MM.1S (cell line): ENCODE data around the gene TAP2.

Experiments used
- DNase-seq: peaks from one replicate; pipeline ENCODE4 v3.0.0-alpha.2; 2015
- H2AFZ ChIP-seq: fragments of 300-600 bp; sonication (generic); 2 replicates; pipeline ENCODE4 v1.6.0; 2016; ENCODE audit warnings: antibody characterized with exemption, low read length
- H3F3A ChIP-seq: fragments of 300-600 bp; sonication (generic); 2 replicates; pipeline ENCODE4 v1.6.1; 2016; ENCODE audit warnings: mild to moderate bottlenecking, antibody characterized with exemption, low read length, moderate library complexity, mixed read lengths; ENCODE audit not compliant: insufficient read depth
- H3K27ac ChIP-seq: fragments of 300-600 bp; sonication (generic); 2 replicates; pipeline ENCODE4 v1.5.1; 2016; ENCODE audit warnings: mild to moderate bottlenecking, low read length
- H3K27me3 ChIP-seq: fragments of 300-600 bp; sonication (generic); replicated peaks from 2 replicates; pipeline ENCODE4 v1.6.0; 2016; ENCODE audit warnings: low read length; ENCODE audit not compliant: insufficient read depth
- H3K36me3 ChIP-seq: fragments of 300-600 bp; sonication (generic); replicated peaks from 2 replicates; pipeline ENCODE4 v1.6.1; 2016; ENCODE audit warnings: mild to moderate bottlenecking, low read length, mixed read lengths; ENCODE audit not compliant: insufficient read depth
- H3K4me1 ChIP-seq: fragments of 300-600 bp; sonication (generic); 2 replicates; pipeline ENCODE4 v1.6.1; 2016; ENCODE audit warnings: low read length, mixed read lengths
- H3K4me2 ChIP-seq: fragments of 300-600 bp; sonication (generic); 2 replicates; pipeline ENCODE4 v1.6.0; 2016; ENCODE audit warnings: low read depth, low read length
- H3K4me3 ChIP-seq: fragments of 300-600 bp; sonication (generic); 2 replicates; pipeline ENCODE4 v1.5.1; 2016; ENCODE audit warnings: low read length, mixed read lengths
- H3K79me2 ChIP-seq: fragments of 300-600 bp; sonication (generic); 2 replicates; pipeline ENCODE4 v1.6.1; 2016; ENCODE audit warnings: mixed run types, low read length, mixed read lengths
- H3K9ac ChIP-seq: fragments of 300-600 bp; sonication (generic); 2 replicates; pipeline ENCODE4 v1.6.1; 2016; ENCODE audit warnings: low read length, mixed read lengths
- H3K9me2 ChIP-seq: fragments of 300-600 bp; sonication (generic); replicated peaks from 2 replicates; pipeline ENCODE4 v1.6.1; 2016; ENCODE audit warnings: mild to moderate bottlenecking, low read length, mixed read lengths; ENCODE audit not compliant: insufficient read depth
- H3K9me3 ChIP-seq: fragments of 300-600 bp; sonication (generic); replicated peaks from 2 replicates; pipeline ENCODE4 v1.6.1; 2016; ENCODE audit warnings: mild to moderate bottlenecking, low read length, mixed read lengths; ENCODE audit not compliant: insufficient read depth
- H4K20me1 ChIP-seq: fragments of 300-600 bp; sonication (generic); 2 replicates; pipeline ENCODE4 v1.6.1; 2016; ENCODE audit warnings: mild to moderate bottlenecking, low read length, moderate library complexity, mixed read lengths; ENCODE audit not compliant: insufficient read depth
- EZH2 ChIP-seq: fragments of 300-600 bp; sonication (generic); optimal IDR thresholded peaks from 2 replicates; pipeline ENCODE3; 2017; ENCODE audit warnings: low read depth, mild to moderate bottlenecking, antibody characterized with exemption, low read length, mixed read lengths
- EZH2phosphoT487 ChIP-seq: fragments of 300-600 bp; sonication (generic); IDR thresholded peaks from 2 replicates; pipeline ENCODE4 v1.6.1; 2018; ENCODE audit warnings: antibody characterized with exemption, low read length
- TF ChIP-seq, protein P1 (sequence below): fragments of 300-600 bp; sonication (generic); IDR thresholded peaks from 2 replicates; pipeline ENCODE4 v1.5.1; 2016; ENCODE audit warnings: antibody characterized with exemption, low read length, mixed read lengths

Gene TAP2

DNA sequence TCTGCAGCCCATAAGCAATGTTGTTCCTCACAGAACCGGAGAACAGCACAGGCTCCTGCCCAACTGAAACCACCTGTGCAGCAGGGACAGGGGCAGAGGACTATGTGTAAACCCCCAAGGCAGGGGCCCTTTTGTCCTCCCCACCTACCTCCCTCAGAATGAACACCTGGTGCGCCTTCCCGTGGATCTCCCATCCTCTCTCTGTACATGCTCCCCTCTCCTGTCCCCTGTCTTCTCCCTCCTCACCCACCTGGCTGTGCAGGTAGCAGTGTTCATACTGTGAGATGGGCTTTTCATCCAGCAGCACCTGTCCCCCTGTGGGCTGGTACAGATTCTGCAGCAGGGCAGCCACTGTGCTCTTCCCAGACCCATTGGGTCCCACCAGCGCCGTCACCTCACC lies 8.5 kb downstream of the TAP2 start:
- no peak for DNase-seq

DNA sequence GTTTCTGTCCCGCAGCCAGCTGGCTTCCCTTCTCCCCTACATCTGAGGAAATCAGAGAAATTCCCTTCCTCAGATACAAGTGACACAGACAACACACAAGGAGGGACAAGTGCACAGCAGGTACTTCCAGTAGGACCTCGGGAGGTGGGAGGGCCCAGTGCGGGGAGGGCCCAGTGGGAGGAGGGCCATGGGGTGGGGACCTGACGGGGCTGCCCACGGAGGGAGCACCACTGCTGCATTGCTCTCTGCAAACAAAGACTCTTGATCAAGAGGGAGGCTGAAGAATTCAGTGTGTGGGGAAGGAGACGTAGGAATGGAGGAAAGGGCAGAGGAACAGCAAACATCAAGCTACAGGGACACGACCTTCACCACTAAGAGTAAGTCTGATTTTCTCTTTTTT lies 9.0 kb downstream of the TAP2 start:
- TF ChIP-seq EZH2phosphoT487: no peak
- no peak for TF ChIP-seq EZH2
- TF ChIP-seq, protein P1, sequence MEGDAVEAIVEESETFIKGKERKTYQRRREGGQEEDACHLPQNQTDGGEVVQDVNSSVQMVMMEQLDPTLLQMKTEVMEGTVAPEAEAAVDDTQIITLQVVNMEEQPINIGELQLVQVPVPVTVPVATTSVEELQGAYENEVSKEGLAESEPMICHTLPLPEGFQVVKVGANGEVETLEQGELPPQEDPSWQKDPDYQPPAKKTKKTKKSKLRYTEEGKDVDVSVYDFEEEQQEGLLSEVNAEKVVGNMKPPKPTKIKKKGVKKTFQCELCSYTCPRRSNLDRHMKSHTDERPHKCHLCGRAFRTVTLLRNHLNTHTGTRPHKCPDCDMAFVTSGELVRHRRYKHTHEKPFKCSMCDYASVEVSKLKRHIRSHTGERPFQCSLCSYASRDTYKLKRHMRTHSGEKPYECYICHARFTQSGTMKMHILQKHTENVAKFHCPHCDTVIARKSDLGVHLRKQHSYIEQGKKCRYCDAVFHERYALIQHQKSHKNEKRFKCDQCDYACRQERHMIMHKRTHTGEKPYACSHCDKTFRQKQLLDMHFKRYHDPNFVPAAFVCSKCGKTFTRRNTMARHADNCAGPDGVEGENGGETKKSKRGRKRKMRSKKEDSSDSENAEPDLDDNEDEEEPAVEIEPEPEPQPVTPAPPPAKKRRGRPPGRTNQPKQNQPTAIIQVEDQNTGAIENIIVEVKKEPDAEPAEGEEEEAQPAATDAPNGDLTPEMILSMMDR: no peak
- Histone ChIP-seq H3K4me3 (no peak overlapping the region), H3K27me3 (no peaks in the 10 kb centered on the region), H3K79me2 (0 out of 2 replicates have a peak, but pooled peaks cover 4% of the 10 kb centered on the region), H3F3A (no peaks in the 10 kb centered on the region), H3K9me2 (no peaks in the 10 kb centered on the region), H2AFZ (no peak overlapping the region), H3K36me3 (peaks cover 7% of the 10 kb centered on the region), H4K20me1 (no peaks in the 10 kb centered on the region), H3K4me1 (no peaks in the 10 kb centered on the region), H3K27ac (no peak overlapping the region), H3K4me2 (no peak overlapping the region), H3K9me3 (no peaks in the 10 kb centered on the region), H3K9ac (no peak overlapping the region)
- DNase-seq: no peak

More for the DNA sequence above, 8.5 kb downstream of the TAP2 start:
- Histone ChIP-seq H3K27me3 (no peaks in the 10 kb centered on the region), H3K79me2 (0 out of 2 replicates have a peak, but pooled peaks cover 4% of the 10 kb centered on the region), H3K9me2 (no peaks in the 10 kb centered on the region), H3K9ac (no peak overlapping the region), H3K27ac (no peak overlapping the region), H3K4me2 (no peak overlapping the region), H2AFZ (no peak overlapping the region), H3K4me3 (no peak overlapping the region), H3F3A (no peaks in the 10 kb centered on the region), H3K4me1 (no peaks in the 10 kb centered on the region), H3K36me3 (peaks cover 7% of the 10 kb centered on the region), H4K20me1 (no peaks in the 10 kb centered on the region), H3K9me3 (no peaks in the 10 kb centered on the region)
- TF ChIP-seq EZH2 (no peak), EZH2phosphoT487 (no peak)
- TF ChIP-seq, protein P1: no peak

DNA sequence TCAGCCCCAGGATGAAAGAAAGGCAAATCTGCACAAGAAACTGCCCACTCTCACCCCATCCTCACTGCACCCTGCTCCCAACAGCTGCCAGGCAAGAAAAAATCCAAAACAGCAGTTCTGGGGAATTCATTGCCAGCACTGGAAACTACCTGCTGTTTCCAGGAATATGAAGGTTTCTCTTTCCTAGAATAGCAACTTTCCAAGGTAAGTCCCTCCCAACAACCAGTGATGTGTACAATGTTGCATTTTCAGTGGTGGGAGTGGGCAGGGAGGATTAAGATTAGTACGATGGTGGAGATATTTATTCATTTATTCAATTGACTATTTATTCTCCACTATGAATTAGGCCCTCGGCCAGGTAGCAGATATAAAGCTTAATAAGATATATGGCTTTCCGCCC lies 11.5 kb downstream of the TAP2 start:
- no peaks in the 10 kb centered on the region for H3F3A ChIP-seq
- H3K4me1 ChIP-seq: no peaks in the 10 kb centered on the region
- TF ChIP-seq EZH2 (no peak), EZH2phosphoT487 (no peak)
- TF ChIP-seq, protein P1: no peak
- no peak overlapping the region for H3K4me3 ChIP-seq
- H3K27ac ChIP-seq: no peak overlapping the region
- no peaks in the 10 kb centered on the region for H3K27me3 ChIP-seq
- no peaks in the 10 kb centered on the region for H4K20me1 ChIP-seq
- no peak overlapping the region for H3K4me2 ChIP-seq
- H3K79me2 ChIP-seq: no peaks in the 10 kb centered on the region
- H3K9me3 ChIP-seq: no peaks in the 10 kb centered on the region
- no peak overlapping the region for H2AFZ ChIP-seq
- DNase-seq: no peak
- H3K9ac ChIP-seq: no peak overlapping the region
- H3K36me3 ChIP-seq: peaks cover 7% of the 10 kb centered on the region
- no peaks in the 10 kb centered on the region for H3K9me2 ChIP-seq
